C4-2B (cell line): Measurements from ENCODE around the gene TGFBR3.

Source experiments
- H3K27ac ChIP-seq: fragments of 450-650 bp; 2 replicates; pipeline ENCODE4 v1.5.1; 2017
- ZFX ChIP-seq: fragments of 450-650 bp; IDR thresholded peaks from 2 replicates; pipeline ENCODE4 v1.6.1; 2017
- TF ChIP-seq, protein P1 (sequence below): fragments of 450-650 bp; conservative IDR thresholded peaks from 2 replicates; pipeline ENCODE4 v1.5.1; 2017; ENCODE audit warnings: mild to moderate bottlenecking

Gene TGFBR3

DNA sequence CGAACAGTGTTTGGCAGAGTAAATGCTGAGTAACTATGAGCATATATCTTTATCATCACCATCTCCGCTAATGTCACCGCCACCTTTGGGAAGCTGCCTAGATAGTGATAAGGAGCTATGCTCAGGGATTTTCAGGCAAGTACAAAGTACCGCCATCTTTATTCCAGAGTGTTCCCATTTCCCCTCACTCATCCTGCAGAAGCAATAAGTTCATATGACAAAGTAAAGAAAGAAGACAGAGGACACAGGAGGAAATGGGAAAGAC lies 89.6 kb downstream of the TGFBR3 start:
- TF ChIP-seq ZFX: no peak
- TF ChIP-seq, protein P1, sequence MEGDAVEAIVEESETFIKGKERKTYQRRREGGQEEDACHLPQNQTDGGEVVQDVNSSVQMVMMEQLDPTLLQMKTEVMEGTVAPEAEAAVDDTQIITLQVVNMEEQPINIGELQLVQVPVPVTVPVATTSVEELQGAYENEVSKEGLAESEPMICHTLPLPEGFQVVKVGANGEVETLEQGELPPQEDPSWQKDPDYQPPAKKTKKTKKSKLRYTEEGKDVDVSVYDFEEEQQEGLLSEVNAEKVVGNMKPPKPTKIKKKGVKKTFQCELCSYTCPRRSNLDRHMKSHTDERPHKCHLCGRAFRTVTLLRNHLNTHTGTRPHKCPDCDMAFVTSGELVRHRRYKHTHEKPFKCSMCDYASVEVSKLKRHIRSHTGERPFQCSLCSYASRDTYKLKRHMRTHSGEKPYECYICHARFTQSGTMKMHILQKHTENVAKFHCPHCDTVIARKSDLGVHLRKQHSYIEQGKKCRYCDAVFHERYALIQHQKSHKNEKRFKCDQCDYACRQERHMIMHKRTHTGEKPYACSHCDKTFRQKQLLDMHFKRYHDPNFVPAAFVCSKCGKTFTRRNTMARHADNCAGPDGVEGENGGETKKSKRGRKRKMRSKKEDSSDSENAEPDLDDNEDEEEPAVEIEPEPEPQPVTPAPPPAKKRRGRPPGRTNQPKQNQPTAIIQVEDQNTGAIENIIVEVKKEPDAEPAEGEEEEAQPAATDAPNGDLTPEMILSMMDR: no peak
- H3K27ac ChIP-seq: peak overlapping the region; percentile 30; the same call in 1 of the 2 replicates

DNA sequence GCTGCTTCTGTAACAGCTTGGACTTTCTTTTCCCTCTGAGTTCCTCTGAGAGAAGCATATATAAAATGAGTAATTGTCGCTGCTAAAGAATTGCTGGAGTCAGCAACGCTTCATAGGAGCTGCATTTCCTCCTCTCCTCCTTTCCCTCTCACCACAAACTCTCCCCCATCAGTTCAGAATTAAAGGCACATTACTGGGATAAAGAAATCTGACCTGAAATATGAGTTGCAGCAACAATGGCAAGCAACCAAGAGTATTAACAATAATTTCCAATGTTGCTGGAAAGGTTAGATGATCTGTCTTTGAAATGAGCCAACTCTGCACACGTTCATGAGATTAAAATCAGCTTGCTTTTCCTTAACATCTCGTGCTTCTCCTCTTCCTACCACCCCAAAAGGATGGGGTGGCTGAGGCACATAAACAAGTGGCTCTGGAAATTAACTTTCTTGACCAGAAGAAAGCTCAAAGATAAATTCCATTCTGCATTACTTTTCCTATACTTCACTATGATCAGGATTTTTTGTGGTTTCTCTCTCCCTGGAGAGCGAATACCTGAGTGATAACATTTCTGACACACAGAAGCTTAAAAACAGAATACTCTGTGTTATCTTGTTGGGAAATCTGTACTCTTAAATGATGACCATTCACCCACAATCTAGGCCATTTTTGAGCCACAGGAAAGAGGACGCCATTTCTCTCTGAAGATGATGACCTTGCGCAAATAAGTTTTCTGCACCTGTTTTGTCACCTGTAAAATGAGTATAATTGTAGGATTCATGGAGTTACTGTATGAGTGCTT lies 90.2 kb downstream of the TGFBR3 start:
- TF ChIP-seq, protein P1: no peak
- no peak for TF ChIP-seq ZFX
- H3K27ac ChIP-seq: peak overlapping the region; percentile 32; the same call in 1 of the 2 replicates

DNA sequence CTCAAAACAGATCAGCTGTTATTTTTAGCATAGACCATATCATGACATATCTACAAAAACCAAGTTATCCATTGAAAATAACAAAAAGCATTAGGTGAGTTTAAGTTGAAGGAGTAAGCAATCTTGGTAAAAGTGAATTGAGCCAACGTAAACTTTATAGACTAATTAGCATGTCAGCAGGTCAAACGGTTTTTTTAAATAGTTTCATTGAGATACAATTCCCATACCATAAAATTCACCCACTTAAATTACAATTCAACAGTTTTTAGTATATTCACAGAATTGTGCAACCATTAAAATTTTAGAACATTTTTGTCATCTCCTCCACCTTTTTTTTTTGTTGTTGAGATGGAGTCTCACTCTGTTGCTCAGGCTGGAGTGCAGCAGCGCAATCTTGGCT lies 92.1 kb downstream of the TGFBR3 start:
- TF ChIP-seq, protein P1: no peak
- TF ChIP-seq ZFX: no peak
- peak overlapping the region; percentile 43 for H3K27ac ChIP-seq

DNA sequence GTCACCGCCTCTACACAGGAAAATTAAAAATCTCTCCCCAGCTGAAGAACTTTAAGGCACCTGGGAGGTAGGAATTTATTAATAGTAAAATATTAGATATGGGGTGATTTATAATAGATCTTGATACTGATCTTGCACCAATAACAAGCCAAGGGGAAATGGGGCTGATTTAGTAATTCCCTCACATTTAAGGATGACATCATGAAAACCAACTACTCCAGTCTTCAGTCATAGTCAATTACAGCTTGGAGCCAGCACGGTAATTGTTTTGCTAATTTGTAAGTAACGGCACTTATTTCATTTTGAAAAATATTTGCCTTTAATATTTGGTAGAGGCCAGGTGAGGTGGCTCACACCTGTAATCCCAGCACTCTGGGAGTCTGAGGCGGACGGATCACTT lies 92.8 kb downstream of the TGFBR3 start:
- no peak for TF ChIP-seq ZFX
- TF ChIP-seq, protein P1: no peak
- H3K27ac ChIP-seq: no peak overlapping the region

DNA sequence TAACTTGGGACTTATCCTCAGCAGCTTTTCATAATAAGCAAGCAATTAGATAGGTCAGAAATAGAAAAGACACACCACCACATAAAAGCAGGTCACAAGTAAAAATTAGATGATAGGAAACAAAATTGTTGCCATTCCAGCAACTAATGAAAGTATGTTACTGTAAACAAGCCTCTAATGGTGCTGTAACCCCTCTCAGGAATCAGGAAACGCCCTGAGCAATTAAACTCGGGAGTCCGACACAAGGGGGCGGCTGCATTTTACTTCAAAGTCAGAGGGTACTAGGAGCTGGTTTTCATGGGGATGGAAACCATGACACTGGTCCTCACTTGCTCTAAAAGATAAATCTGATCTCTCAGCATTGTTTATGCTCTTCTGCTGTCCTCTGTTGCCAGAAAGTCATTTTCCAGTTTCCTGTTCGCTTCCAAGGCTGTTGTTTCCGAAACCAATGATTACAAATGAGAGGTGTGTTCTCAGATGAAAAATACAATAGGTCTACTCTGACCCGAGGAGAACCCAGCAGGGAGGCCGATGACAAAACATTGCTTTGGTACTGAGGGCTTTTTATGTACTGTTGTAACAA lies 93.4 kb downstream of the TGFBR3 start:
- TF ChIP-seq, protein P1: no peak
- TF ChIP-seq ZFX: no peak
- no peak overlapping the region for H3K27ac ChIP-seq

DNA sequence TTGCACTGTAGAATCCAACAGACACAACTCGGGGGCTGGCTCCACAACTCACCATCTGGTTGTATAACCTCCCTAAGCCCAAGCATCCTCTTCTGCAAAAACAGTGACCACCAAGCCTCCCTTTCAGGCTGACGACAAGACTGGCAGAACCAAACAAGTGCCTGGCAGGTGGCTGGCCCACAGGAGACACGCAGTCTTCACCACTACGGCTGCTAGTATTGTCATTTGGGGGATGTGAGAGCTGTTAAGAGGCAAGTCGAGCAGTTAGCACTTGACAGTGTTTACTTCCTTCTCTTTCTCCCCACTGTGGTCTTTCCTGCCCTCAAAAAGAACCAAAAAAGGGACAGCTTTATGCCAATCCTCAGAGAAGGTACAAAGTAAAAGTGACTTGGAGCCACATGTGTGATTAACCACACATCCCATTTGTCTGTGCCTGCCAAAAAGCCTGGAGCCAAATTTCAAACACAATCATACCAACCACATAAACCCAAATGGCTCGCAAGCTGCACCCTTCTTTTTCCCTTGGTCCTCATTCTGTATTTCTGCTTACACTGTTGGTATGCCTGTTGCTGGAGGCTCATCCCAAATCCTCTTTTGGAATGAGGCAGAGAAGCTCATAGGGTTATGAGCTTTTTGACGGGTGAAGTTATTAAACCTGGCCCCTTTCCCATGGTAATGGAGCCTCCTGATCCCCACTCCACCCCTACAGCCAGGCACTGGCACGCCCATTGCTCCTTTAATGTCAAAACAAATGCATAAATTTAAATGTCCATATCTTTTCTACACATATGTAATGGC lies 94.1 kb downstream of the TGFBR3 start:
- H3K27ac ChIP-seq: peak overlapping the region; percentile 19; the same call in 1 of the 2 replicates
- TF ChIP-seq, protein P1: no peak
- TF ChIP-seq ZFX: no peak

DNA sequence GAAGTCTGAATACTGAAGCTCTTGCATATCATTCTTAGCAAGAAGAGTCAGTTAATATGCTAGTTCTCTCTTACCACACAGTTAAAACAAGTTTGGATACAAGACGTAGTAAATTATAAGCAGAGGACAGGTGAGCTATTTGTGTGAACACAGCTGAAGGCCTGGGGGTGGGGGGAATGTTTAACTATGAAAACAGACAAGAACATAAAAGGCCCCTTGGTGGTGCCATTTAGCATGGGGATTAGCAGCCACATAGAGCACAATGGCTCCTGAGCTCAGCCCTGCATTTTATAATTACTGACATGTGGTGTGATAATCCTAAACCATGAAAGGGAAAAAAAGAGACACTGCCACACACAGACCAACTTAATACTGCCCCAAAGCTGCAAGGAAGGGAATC lies 94.8 kb downstream of the TGFBR3 start:
- H3K27ac ChIP-seq: peak overlapping the region; percentile 19; the same call in 1 of the 2 replicates
- TF ChIP-seq ZFX: no peak
- TF ChIP-seq, protein P1: no peak
